Dedifferentiated amniotic fluid mesenchymal stem cell (primary cell): ENCODE measurements around the gene FBN1.

Experiments
- DNase-seq: peaks from one replicate; pipeline ENCODE4 v3.0.0-alpha.2; 2016; ENCODE audit errors: extremely low spot score

Gene FBN1

DNA sequence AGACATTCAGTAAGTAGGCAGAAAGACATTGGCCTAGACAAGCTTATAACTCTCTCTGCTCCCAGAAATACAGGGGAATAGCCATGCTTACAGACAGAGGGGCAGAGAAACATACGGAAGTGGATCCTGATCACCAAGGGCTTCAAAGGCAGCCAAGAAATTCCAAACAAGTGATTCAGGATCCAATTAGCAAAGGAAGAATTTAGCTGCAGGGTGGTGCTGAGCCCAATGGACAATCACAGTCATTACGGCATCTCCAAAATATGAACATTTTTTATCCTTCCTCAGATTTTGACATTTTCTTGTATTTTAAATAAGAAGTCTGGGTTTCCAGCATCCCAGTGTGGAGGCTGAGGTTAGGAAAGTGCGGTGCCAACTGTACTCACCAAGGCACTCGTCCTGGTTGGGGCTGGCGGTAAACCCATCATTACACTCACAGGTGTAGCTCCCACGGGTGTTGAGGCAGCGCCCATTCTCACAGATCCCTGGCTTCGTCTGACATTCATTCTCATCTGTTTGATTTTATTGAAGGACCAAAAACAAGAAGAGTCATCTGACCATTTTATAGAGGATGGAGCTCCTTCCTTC, 217.5 kb downstream of the FBN1 start:
- peak; percentile 90 for DNase-seq

DNA sequence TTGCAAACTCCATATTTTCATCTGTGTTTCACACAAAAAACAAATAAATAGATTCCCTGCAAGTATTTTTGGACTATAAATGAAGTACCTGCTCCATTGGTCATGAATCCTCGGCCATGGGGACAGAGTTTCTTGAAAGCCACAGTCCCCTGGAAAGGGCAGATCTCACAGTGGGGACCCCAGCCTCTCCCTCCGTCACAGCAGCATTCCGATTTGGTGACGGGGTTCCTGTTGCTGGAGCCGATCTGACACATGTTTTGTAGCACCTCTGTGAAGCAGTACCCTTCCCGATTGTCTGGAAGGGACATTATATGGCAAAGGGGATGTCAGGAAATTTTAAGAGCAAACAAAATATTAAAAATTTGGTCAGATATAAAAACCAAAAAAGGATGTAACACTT, 218.0 kb downstream of the FBN1 start:
- DNase-seq, result no peak

DNA sequence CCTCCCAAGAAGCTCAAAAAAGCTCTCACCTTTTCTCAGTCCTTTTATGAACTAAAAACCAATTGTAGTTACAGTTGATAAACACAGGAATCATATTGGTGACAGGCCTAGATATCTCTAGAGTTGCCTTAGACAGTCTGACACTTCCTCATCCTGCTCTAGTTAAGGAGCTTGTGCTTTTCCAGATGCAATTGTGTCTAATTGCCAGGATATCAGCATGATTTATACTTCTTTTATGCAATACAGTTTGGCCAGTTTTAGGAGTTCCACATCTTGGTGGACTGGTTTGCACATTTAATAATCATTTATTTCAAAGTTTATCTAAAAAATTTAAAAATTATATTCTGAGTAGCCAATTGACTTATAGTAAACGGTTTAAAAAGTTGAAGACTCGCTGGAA, 218.6 kb downstream of the FBN1 start:
- no peak for DNase-seq

DNA sequence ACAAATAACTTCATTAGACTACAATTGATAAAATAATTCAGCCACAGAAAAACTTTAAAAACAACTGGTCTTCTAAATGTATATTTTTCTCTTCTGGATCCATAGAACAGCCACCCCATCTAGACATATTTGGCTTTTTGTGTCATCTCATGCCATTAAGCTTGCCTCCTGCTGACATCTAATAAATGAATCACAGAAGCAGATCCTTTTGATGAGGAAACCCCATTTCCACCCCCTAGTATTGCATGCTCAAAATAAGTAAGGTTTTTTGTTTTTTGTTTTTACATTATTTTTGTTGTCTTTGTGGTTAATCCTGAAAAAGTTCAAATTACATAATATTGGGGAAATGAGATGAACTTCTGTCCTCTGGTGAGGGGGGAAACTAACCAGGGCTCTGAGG, 219.5 kb downstream of the FBN1 start:
- DNase-seq, result no peak

DNA sequence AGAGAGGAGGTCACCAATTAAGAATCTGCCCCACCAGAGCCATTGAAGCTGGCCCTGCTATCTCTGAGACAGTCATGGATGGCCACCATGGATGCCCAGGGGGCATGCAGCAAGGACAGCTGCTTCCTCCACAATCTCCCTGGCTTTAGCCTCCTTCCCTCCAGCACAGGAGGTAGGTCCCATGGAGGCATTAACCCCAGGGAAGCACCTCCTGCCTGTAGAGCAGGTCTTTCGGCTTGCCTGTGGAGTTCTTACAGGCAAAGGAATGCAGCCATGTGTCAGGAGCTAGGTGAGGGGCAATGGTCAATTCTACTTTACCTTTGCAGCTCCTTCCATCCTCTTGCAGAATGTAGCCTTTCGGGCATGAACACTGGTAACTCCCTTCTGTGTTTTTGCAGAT, 220.5 kb downstream of the FBN1 start:
- DNase-seq, result no peak

DNA sequence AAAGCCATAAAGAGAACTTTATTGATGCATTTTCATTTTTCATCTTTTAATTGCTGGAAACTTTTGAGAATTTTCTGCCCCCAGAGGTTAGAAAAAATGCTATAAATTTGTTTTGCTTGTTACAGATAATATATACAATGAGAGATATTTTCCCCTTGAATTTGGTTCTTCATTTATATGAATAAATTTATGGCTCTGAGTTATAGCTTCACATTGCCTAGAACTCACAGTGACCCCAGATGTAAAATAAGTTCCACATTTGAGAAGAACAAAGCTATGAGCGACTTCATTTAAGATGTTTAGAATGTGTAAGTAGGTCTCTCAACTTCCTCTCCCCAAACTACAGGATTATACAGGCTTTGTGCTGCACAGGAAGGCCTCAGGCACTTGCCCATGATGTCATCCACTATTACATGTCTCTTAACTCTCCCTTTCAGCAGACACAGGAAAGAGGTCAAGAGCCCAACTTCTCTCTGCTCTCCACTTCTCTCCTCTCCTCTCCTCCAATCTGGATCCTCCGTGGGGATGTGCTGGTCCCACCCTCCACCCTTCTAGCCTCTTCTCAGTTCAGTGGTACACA, 221.5 kb downstream of the FBN1 start:
- peak; percentile 71 for DNase-seq

DNA sequence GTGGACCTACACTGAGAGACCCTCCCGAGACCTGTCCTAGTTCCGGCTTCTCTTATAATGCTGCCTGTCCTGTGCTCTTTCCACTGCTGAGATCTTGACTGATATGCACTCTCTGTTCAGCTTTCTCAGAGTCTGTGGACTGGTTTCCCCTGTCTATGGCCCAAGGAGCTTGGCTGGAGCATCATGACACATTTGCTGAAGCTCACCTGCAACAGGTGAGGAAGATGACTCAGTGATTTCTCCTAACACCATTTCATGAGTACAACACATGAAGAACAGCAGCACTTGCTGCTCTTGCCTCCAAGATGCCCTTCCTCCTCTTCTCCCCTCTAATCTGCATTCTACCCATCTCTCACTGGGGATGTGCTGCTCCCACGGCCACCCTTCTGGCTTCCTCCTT, 222.2 kb downstream of the FBN1 start:
- no peak for DNase-seq

DNA sequence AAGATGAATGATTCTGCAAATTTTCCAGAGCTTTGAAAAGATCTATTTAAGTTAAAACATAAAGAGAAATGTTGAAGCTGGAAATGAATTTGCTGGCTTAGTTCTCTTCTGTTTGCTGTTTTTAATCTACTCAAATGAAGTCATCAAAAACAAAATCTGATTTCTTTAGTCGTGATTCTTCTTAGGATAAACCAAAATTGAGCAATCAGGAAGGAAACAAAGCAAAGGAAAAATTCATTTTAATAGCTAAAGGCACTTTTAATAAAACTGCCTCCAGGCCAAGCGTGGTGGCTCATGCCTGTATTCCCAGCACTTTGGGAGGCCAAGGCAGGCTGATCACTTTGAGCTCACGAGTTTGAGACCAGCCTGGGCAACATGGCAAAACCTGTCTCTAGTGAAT, 223.1 kb downstream of the FBN1 start:
- DNase-seq, result peak; percentile 40

DNA sequence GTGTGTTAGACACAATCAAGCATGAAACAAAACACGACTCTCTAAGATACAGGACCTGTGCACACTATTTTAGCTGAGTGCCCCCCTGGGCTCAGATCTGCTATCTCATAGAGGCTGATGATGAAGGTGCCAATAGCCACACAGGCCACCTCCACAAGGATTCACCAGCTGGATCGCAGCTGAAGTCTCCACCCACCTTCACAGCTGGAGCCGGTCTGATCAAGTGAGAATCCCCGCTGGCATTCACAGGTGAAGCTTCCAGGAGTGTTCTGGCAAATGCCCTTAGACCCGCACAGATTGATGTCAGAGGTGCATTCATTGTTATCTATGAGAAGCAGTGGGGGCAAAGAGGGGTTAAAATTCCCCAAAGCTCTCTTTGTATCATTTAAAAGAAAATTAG, 224.1 kb downstream of the FBN1 start:
- DNase-seq, result no peak

DNA sequence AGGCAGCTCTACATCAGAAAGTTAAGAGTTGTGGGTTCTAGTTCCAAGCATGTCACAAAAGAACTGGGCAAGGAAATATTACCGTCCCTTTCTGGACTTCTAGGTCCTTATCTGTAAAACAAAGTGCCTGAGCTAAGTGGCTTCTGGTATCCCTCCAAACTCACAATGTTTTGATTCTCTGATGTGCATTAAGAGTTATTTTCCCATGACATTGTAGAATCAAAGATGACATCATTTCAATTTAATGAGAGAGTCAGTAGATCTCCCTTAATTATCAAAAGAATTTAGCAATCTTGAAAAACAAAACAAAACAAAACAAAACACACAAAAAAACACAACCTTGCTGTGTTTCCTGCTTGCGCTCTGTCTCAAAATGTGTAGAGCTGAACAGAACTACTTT, 225.6 kb downstream of the FBN1 start:
- no peak for DNase-seq

DNA sequence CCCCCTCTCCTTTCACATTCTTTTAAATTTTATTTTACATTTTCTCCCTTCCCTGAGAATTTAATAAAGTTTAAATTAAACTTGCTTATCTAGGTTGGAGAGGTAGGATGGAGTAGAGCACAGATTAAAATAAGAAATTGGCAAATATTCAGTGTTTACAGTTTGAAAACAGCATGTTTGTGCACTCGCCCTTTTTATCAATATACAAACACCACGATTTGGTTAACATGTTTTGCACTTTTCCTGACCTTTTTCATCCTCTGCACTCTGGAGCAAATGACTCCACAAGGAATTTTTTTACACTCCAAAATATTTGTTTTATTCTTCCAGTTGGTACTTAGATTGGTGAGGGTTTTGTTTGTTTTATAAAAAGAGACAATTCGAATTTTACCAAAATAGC, 227.2 kb downstream of the FBN1 start:
- no peak for DNase-seq

DNA sequence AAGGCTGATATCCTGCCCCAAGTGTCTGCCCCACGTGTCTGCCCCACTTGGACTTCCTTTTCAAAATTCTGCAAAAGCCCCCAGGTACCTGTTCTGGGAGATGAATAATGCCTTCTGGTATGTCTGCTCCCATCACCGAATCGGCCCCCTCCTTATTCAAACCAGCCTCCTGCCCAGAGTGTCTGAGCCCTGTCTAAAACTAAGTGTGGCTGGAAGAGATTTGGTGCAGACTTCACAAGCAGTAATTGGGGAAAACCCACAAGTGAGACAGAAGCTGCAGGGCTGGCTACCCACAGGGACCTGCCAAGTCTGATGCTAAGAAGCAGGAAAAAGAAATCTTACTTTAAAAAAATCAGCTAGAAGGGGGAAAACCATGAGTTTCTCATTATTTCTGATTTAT, 229.2 kb downstream of the FBN1 start:
- DNase-seq, result no peak

DNA sequence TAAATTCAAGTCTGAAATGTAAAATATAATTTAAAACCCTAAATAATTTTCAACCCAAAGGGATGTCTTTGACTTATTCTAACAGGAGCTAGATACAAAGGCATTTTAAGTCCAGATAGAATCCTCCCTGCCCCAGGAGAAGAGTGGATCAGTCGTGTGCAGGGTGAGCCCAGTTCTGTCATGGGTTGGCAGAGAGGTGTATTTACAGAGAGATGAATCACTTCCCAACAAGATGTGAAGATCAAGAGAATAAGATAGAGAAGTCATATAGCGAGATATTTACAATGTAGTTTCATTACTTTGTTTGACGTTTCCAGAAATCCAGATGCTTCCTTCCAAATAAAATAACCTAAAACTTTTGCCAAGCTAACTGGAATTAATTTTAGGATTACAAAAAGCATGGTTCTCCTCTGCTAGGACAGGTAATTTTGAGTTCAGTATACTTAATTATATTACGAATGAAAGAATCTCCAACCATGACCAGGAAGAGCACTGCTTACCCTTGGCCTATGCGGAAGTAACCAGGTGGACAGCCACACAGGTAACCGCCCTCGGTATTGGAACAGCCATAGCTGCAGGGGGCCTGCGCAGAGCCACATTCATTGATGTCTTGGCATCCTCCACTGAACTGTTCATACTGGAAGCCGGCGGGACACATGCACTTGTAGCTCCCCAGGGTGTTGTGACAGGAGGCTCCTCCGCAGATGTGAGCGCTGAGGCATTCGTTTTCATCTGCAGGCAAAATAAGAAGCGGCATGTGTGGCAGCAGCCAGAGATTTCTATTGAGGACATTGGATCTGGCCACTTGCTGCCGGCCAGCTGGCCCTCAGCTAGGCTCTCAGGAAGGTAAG, 230.2 kb downstream of the FBN1 start:
- DNase-seq, result no peak

DNA sequence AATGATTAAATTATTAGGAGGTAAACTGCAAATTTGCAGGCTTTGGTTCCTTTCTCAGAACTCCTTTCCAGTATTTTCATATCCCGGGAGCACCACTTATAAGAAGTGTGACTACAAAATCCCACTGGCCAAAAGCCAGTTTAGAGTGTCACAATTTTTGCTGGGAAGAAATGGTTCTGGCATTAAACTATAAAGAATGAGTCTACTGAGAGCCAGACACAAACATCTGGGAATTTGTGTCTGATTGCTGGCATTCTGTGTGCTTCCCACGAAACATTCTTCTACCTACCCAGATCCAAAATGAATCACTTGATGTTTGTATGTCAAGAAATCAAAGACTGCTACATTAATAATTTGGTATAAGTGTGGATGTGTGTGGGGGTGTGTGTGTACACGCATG, 231.5 kb downstream of the FBN1 start:
- peak; percentile 63 for DNase-seq

DNA sequence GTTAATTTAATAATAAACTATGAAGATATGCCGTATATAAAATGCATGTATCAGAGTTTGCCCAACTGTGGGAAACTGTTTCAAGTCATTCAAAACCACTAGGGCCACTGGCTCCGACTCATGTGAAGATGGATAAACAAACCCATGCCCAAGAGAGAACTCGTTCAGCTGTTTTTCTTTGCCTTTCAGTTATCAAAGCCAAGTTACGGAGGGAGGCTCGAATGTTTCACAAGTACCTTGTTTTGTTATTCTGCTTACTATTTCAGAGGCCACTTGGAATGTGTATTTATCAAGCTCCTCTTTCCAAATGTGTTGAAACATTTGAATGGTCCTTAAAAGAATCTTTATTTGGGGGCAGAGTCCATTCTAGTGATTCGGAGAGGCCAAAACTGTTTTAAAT, 232.2 kb downstream of the FBN1 start:
- DNase-seq, result peak; percentile 40

DNA sequence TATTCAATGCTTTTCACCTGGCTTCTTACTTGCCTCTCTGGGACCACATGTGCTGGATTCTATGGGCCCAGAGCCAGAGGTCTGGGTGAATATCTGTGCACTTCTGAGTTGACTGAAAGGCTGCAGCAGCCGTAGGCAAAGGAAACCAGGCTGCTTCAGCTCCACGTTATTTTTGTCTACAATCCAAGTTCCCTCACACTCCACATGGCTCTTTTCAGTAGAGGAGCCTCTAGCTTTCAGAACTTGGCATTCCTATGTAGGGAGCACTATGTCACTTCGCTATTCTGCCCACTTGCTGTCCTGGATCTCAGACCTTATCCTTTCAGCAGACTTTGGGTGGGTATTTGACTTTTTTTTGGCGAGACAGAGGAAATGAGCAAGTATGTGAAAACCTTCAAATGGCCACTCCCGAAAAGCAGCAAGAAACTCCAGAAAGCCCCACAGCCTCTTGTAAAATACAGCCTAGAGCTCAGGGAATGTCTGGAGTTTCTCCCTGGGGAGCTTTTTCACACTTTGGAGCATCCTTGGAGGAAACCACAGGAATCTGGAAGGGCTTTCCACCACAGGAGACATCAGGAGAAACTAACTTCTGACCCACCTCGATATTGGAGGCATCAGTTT, 233.4 kb downstream of the FBN1 start:
- DNase-seq, result peak; percentile 80

DNA sequence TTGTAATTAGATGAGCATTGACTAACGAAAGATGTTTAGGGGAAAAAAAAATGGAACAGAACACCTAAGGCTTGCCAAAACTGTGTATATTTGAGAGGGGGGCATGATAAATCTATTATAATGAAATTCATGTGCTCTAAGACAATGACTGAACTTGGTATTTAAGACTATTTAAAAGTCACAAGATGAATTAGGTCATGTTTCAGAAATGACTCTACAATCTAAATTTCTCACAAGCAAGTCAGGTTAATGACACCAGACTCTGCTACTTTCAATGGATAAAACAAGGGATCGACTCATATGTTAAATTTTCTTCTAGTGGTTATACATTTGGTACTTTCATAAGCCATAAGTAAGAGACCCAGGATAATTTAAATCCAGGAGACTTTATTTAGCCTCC, 235.9 kb downstream of the FBN1 start:
- DNase-seq, result no peak

DNA sequence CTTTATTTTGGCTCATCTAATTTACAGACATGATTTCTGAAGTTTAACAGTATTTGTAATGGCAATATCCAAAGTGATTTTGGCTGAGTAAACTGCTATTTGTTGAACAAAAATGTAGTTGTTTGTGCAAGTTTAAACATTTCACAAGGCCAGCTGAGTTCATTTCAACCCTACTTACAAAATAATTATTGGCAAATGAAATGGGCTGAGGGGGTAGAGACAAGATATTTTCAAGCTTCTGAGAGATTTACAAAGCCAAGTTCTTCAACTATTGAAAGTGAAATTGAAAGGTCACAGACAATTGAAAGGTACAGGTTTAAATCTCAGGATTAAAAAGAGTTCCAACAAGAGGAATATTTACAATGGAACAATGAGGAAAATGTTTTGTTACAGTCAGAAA, 237.2 kb downstream of the FBN1 start:
- no peak for DNase-seq

DNA sequence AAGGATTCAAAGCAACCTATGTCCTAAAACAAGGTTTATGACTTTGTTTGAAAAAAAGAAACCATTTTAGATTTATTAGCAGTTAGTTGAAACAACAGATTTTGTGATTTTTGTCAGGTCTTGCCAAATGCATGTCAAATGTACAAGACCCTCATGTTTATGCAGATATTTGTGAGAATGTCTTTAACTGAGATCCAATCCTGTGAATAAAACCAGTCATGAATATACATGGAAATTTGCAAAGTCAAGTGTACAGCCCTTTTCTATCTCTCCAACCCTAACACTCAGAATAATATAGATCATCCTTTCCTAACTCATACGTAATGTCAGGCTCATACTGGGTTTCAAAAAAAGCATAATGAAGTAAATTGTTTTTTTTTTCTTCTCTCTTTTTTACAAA, 237.9 kb downstream of the FBN1 start:
- no peak for DNase-seq

DNA sequence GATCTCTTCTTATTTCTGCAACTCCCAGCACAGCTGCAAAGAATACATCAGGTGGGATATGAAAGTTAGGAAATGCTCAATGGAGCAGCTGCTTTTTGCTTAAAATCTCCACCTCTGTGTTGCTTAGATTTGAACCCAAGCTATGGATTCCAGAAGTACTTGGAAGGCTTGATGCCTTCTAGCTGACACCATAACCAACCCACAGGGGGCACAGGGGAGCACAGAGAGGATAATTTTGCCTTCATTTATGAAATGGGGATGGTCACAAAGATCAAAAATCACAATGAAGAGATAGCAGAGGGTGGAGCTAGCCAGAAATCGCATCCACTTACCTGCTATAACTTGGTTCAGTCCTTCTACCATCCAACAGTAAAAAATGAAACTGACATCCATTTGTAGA, 238.6 kb downstream of the FBN1 start:
- no peak for DNase-seq

DNA sequence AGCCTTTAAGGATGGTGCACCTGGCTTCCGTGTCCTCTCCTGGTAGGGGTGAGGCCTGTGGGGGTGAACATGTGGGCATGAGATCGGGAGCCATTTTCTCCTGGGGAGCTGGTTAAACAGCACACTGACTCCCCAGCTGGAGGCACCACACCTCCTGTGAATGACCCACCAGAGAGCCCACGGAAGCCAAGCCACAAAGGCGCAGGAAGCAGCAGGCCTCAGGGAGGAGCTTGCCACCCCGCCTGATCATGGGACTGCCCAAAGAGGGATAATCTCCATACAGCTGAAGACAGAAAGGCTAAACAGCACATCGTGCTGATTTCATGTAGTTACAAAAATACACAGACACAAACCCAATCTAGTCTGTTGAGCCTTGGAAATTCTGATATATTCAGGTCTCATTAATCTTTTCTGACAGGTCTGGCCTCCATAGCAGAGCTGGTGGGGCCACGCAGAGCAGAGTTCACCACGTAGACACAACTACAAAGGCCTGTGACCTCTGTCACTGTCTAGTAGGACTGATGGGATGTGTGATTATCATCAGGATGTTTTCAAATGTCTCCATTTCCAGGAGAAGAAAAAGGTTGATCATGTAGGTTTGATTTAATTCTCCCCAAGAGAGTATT, 239.1 kb downstream of the FBN1 start:
- no peak for DNase-seq

DNA sequence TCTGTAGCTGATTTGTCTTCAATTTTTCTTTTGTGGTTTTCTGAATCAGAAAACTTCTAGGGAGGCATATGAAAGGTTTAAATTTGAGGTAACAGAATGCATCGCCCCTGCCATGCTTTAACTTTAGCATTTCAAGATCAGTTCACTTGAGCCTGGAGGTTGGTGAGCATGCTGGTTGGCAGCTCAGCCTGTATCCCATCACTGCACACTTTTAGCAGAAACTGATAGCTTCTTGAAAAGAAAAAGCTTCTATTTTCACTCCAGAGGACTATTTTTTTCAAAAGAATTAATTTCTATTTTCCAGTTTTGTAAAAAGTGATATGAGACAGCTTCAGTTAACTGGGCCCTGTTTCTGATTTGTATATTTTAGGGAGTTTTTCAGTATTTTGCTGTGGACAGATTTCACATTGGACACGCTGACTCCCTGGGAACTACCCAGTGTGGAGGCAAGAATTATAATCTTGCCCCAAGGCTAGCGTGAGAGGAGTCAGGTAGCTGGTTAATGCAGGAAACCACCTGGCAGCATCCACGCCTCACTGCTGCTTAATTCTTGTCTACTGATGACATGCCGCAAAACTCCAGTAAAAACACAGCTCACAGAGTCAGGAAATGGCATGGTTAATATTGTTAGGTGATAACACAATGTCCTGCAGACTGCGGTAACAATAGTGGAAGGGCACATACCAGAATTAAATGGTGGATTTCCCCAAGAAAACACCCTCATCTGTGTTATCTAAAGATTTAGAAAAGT, 242.9 kb downstream of the FBN1 start:
- DNase-seq, result no peak
